ENCODE results near the gene PPIL1.

The PPIL1 gene

DNA sequence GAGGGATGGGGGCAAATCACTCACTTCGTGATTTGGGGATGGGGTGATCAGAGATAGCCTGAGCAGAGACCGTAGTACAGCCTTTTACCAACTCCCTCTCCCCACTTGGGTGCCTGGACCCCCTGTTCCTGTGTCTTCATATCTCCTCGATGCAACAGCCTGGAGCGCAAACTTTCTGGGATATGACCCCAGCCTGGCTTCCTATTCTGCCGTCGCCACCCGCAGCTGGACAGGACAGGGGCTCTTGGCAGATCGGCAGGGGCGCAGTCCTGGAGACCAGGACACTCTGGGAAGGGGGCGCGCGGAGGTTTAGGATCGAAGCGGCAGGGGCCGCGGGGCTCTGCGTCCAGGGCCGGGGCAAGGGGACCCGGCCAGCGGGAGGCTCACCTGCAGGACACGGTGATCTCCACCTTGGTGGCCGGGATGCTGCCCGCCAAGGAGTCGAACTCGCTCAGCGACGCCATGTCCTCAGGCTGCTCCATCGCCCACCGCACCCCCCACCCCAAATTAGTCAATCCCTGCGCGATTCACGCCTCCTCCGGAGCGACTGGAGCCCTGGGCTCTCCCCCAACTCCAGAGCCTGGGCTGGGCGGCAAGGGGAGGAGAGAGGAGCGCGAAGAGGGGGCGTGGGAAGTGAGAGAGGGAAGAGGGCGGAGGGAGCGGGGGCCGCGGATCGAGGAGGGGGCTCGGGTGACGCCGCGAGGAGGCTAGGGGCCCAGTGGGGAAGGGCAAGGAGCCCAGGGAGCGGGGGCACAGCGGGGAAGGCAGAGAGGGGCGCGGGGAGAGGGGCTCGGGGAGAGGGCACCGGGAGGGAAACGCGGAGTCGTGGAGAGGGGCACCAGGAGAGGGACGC is 35.5 kb downstream of the PPIL1 start, which contains the start of gene CPNE5:
TSS of gene CPNE5 (minus strand) at position 549 of the 853 bp plus-strand sequence. CDS start at position 482, 67 bp downstream.
- Histone ChIP-seq H4K8ac (ENCODE audit: low read depth, low read length) (no peak within 1 kb of the TSS), H4K91ac (ENCODE audit: low read depth, low read length, poor library complexity) (no peak within 1 kb of the TSS), H3K27ac (replicated peaks; ENCODE audit: low read length) (no peak within 1 kb of the TSS), H3K23ac (ENCODE audit: low read depth, low read length, poor library complexity) (peak within 1 kb of the TSS; percentile 92), H2AFZ (ENCODE audit: low read length) (peak within 1 kb of the TSS; percentile 89), H3K4me2 (ENCODE audit: insufficient read depth, low read length, poor library complexity, severe bottlenecking) (peak within 1 kb of the TSS; percentile 94), H3K4ac (ENCODE audit: low read length) (no peak within 1 kb of the TSS), H2BK15ac (ENCODE audit: low read length) (peak within 1 kb of the TSS; percentile 92), H3K27me3 (ENCODE audit: control insufficient read depth in 3 of 3, insufficient read depth in 3 of 3, low read depth in 1 of 3, low read length in 3 of 3) (peaks cover 19 to 58% (median 48%) of the 10 kb centered on the region in 3 experiments), H2BK5ac (ENCODE audit: low read length) (no peak within 1 kb of the TSS), H3K4me3 (ENCODE audit: low read length in 2 of 2) (peak within 1 kb of the TSS; percentile 42 to 75), H3K36me3 (replicated peaks in 1 of 2; ENCODE audit: control insufficient read depth in 2 of 2, insufficient read depth in 2 of 2, low read length in 2 of 2) (no peaks in the 10 kb centered on the region), H2BK120ac (ENCODE audit: low read depth, low read length) (no peak within 1 kb of the TSS), H2BK12ac (ENCODE audit: low read length) (no peak within 1 kb of the TSS), H3K9ac (ENCODE audit: low read depth, low read length, poor library complexity) (peak within 1 kb of the TSS; percentile 82), H3K4me1 (ENCODE audit: control insufficient read depth in 2 of 2, insufficient read depth in 1 of 2, low read depth in 1 of 2, low read length in 2 of 2) (peaks cover 13 to 21% of the 10 kb centered on the region in 2 donors), H3K14ac (ENCODE audit: low read length) (peak within 1 kb of the TSS; percentile 86), H3K18ac (ENCODE audit: low read length) (peak within 1 kb of the TSS; percentile 89), H2AK5ac (ENCODE audit: low read depth, low read length) (peak within 1 kb of the TSS; percentile 99), H3K79me1 (ENCODE audit: low read depth, low read length) (no peaks in the 10 kb centered on the region), H3K9me3 (replicated peaks in 1 of 2; ENCODE audit: control insufficient read depth in 2 of 2, insufficient read depth in 1 of 2, low read depth in 1 of 2, low read length in 2 of 2) (no peaks in the 10 kb centered on the region)
- WGBS, 2 donors (ENCODE audit: extremely low coverage in 2 of 2, insufficient read length in 2 of 2, insufficient replicate concordance in 1 of 2) = no CpG with 5 or more reads among the region's 57 CpGs
- no peak for DNase-seq (ENCODE audit: low spot score)

DNA sequence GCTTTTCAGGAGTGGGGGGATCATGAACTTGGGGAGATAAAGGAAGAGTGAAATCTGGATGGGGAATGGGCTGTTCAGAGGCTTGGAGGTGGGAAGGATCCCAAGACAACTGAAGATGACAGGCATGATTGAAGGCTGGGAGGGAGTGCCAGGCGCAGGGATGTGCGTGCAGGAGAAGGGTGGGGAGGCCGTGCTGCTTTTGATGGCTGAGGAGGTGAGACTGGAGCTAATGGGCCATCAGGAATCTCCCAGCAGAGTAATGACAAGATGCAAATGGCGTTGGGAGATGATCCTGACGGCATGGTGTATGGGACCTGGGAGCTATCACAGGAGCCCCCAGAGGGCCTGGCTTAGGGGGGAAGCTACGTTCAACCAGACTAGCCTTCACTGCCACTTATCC is 36.9 kb downstream of the PPIL1 start:
- Histone ChIP-seq H3K14ac (ENCODE audit: low read length) (no peak overlapping the region), H3K27ac (replicated peaks; ENCODE audit: low read length) (no peak overlapping the region), H2BK15ac (ENCODE audit: low read length) (no peak overlapping the region), H4K91ac (ENCODE audit: low read depth, low read length, poor library complexity) (no peak overlapping the region), H3K9ac (ENCODE audit: low read depth, low read length, poor library complexity) (no peak overlapping the region), H3K27me3 (ENCODE audit: control insufficient read depth in 3 of 3, insufficient read depth in 3 of 3, low read depth in 1 of 3, low read length in 3 of 3) (peaks cover 19 to 58% (median 48%) of the 10 kb centered on the region in 3 experiments), H2AFZ (ENCODE audit: low read length) (no peak overlapping the region), H2BK5ac (ENCODE audit: low read length) (no peak overlapping the region), H3K4me3 (ENCODE audit: low read length in 2 of 2) (no peak overlapping the region), H3K79me1 (ENCODE audit: low read depth, low read length) (no peaks in the 10 kb centered on the region), H2BK12ac (ENCODE audit: low read length) (no peak overlapping the region), H4K8ac (ENCODE audit: low read depth, low read length) (no peak overlapping the region), H3K36me3 (replicated peaks in 1 of 2; ENCODE audit: control insufficient read depth in 2 of 2, insufficient read depth in 2 of 2, low read length in 2 of 2) (no peaks in the 10 kb centered on the region), H2BK120ac (ENCODE audit: low read depth, low read length) (no peak overlapping the region), H3K4me1 (ENCODE audit: control insufficient read depth in 2 of 2, insufficient read depth in 1 of 2, low read depth in 1 of 2, low read length in 2 of 2) (peaks cover 13 to 21% of the 10 kb centered on the region in 2 donors), H3K9me3 (replicated peaks in 1 of 2; ENCODE audit: control insufficient read depth in 2 of 2, insufficient read depth in 1 of 2, low read depth in 1 of 2, low read length in 2 of 2) (peaks cover 0 to 3% of the 10 kb centered on the region in 2 donors), H3K18ac (ENCODE audit: low read length) (no peak overlapping the region), H2AK5ac (ENCODE audit: low read depth, low read length) (no peak overlapping the region), H3K4ac (ENCODE audit: low read length) (no peak overlapping the region), H3K23ac (ENCODE audit: low read depth, low read length, poor library complexity) (no peak overlapping the region), H3K4me2 (ENCODE audit: insufficient read depth, low read length, poor library complexity, severe bottlenecking) (no peak overlapping the region)
- DNase-seq (ENCODE audit: low spot score) = no peak
- WGBS, 2 donors (ENCODE audit: extremely low coverage in 2 of 2, insufficient read length in 2 of 2, insufficient replicate concordance in 1 of 2) = no CpG with 5 or more reads among the region's 6 CpGs

DNA sequence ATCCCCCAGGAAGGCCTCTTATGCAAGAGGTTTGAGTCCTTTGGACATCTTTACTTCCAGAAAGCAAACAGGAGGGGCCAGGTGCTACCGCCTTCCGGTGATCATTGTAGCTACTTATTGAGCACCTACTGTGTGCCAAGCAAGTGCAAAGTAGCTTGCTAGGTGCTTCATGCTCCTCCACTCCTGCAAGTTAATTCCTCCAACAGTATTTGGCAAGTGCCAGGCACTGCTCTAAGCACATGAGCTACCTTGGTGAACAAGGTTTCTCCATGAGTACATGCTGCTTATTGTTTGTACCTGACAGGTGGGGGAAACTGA is 37.6 kb downstream of the PPIL1 start:
- Histone ChIP-seq H3K23ac (ENCODE audit: low read depth, low read length, poor library complexity) (no peak overlapping the region), H3K4me3 (ENCODE audit: low read length in 2 of 2) (no peak overlapping the region), H3K36me3 (replicated peaks in 1 of 2; ENCODE audit: control insufficient read depth in 2 of 2, insufficient read depth in 2 of 2, low read length in 2 of 2) (no peaks in the 10 kb centered on the region), H2BK12ac (ENCODE audit: low read length) (no peak overlapping the region), H3K9me3 (replicated peaks in 1 of 2; ENCODE audit: control insufficient read depth in 2 of 2, insufficient read depth in 1 of 2, low read depth in 1 of 2, low read length in 2 of 2) (peaks cover 0 to 3% of the 10 kb centered on the region in 2 donors), H3K4me1 (ENCODE audit: control insufficient read depth in 2 of 2, insufficient read depth in 1 of 2, low read depth in 1 of 2, low read length in 2 of 2) (peaks cover 13 to 21% of the 10 kb centered on the region in 2 donors), H2AFZ (ENCODE audit: low read length) (no peak overlapping the region), H3K9ac (ENCODE audit: low read depth, low read length, poor library complexity) (no peak overlapping the region), H3K14ac (ENCODE audit: low read length) (no peak overlapping the region), H3K18ac (ENCODE audit: low read length) (no peak overlapping the region), H4K91ac (ENCODE audit: low read depth, low read length, poor library complexity) (no peak overlapping the region), H3K4me2 (ENCODE audit: insufficient read depth, low read length, poor library complexity, severe bottlenecking) (no peak overlapping the region), H2BK5ac (ENCODE audit: low read length) (no peak overlapping the region), H3K79me1 (ENCODE audit: low read depth, low read length) (no peaks in the 10 kb centered on the region), H4K8ac (ENCODE audit: low read depth, low read length) (no peak overlapping the region), H3K4ac (ENCODE audit: low read length) (no peak overlapping the region), H2BK15ac (ENCODE audit: low read length) (no peak overlapping the region), H2BK120ac (ENCODE audit: low read depth, low read length) (no peak overlapping the region), H3K27ac (replicated peaks; ENCODE audit: low read length) (no peak overlapping the region), H3K27me3 (ENCODE audit: control insufficient read depth in 3 of 3, insufficient read depth in 3 of 3, low read depth in 1 of 3, low read length in 3 of 3) (peaks cover 19 to 58% (median 48%) of the 10 kb centered on the region in 3 experiments), H2AK5ac (ENCODE audit: low read depth, low read length) (no peak overlapping the region)
- WGBS, 2 donors (ENCODE audit: extremely low coverage in 2 of 2, insufficient read length in 2 of 2, insufficient replicate concordance in 1 of 2) = no CpG with 5 or more reads among the region's 2 CpGs
- no peak for DNase-seq (ENCODE audit: low spot score)
